Measurements from ENCODE around the gene NUP214.

Gene NUP214

DNA sequence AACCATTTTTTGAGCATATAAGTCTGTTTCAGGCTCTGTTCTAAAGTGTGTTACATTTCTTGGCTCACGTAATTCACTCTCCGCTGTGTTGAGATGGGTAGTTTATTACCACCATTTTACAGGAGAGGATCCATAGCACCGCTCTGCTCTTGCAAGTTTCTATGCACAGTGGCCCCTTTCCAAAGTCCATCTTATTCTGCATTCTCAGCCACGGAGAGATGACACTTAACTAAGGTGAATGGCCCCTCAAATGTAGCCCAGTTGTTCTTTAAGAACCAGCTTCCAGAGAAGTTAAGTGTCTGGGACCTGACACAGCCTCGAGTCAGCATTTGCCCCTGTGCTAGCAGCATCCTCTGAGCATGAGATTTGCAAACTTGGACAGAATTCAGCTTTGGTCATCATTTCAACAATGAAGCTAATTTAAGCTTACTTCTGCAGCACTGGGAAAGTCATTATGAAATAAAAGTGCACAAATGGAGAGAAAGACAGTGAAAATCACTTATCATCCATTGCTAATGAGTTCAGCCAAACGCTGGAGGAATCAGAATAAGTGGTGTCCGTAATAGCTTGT, 89.0 kb downstream of the NUP214 start:
- H3K27me3 ChIP-seq (replicated peaks) = no peaks in the 10 kb centered on the region
- in situ Hi-C loops (cut with HindIII; ENCODE audit: low pct_ligation_motif_present, low sequenced_read_pairs) = no loop called here
- no peak overlapping the region for H3K27ac ChIP-seq
- no peak for DNase-seq
- TF ChIP-seq, protein P1, sequence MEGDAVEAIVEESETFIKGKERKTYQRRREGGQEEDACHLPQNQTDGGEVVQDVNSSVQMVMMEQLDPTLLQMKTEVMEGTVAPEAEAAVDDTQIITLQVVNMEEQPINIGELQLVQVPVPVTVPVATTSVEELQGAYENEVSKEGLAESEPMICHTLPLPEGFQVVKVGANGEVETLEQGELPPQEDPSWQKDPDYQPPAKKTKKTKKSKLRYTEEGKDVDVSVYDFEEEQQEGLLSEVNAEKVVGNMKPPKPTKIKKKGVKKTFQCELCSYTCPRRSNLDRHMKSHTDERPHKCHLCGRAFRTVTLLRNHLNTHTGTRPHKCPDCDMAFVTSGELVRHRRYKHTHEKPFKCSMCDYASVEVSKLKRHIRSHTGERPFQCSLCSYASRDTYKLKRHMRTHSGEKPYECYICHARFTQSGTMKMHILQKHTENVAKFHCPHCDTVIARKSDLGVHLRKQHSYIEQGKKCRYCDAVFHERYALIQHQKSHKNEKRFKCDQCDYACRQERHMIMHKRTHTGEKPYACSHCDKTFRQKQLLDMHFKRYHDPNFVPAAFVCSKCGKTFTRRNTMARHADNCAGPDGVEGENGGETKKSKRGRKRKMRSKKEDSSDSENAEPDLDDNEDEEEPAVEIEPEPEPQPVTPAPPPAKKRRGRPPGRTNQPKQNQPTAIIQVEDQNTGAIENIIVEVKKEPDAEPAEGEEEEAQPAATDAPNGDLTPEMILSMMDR (IDR thresholded peaks at IDR 0.05; ENCODE audit: low read depth, low read length, missing control alignments) = no peak
- peaks cover 17% of the 10 kb centered on the region for H3K36me3 ChIP-seq (replicated peaks)
- H3K4me3 ChIP-seq (ENCODE audit: low read depth, low read length) = no peak overlapping the region

DNA sequence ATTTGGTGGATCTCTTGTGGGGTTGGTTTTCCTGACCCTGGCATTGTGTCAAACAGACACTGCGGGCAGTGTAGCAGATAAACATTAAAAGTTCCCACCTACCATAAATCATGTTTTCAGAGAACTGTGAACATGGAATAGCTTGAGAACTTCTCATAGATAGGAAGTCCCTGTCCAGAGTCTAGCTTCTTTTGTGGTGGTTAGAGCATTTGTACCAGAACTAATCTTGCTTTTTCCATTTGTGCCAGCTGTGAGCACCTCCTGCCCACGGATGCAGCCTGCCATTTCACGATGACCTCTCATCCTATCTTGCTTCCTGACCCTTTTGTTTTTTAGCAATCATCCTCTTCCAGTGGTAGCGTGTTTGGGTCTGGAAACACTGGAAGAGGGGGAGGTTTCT, 89.5 kb downstream of the NUP214 start:
- Histone ChIP-seq H3K27me3 (replicated peaks) (no peaks in the 10 kb centered on the region), H3K4me3 (ENCODE audit: low read depth, low read length) (no peak overlapping the region), H3K36me3 (replicated peaks) (peaks cover 14% of the 10 kb centered on the region), H3K27ac (no peak overlapping the region)
- in situ Hi-C loops (cut with HindIII; ENCODE audit: low pct_ligation_motif_present, low sequenced_read_pairs) = no loop called here
- DNase-seq = no peak
- TF ChIP-seq, protein P1 (IDR thresholded peaks at IDR 0.05; ENCODE audit: low read depth, low read length, missing control alignments) = no peak

DNA sequence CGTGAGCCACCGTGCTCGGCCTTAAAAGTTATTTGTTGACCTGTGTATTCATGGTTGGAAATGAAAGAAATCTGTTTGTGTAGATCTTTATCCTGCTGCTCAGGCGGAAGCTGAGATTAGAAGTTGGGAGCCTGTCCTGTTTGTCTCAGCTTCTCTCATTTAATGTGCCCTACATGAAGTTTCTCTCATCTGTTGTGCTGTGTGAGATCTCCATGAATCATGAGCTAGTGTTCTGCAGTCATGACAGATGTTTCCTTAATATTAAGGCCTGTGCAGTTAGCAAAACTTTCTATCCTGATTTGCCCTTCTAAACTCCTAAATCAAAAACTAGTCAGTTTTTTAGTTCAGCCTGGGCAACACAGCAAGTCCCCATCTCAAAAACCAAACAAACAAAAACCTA, 91.4 kb downstream of the NUP214 start:
- Histone ChIP-seq H3K4me3 (ENCODE audit: low read depth, low read length) (no peak overlapping the region), H3K27me3 (replicated peaks) (no peaks in the 10 kb centered on the region), H3K36me3 (replicated peaks) (peaks cover 19% of the 10 kb centered on the region), H3K27ac (no peak overlapping the region)
- in situ Hi-C loops (cut with HindIII; ENCODE audit: low pct_ligation_motif_present, low sequenced_read_pairs) = no loop called here
- no peak for DNase-seq
- TF ChIP-seq, protein P1 (IDR thresholded peaks at IDR 0.05; ENCODE audit: low read depth, low read length, missing control alignments) = no peak

DNA sequence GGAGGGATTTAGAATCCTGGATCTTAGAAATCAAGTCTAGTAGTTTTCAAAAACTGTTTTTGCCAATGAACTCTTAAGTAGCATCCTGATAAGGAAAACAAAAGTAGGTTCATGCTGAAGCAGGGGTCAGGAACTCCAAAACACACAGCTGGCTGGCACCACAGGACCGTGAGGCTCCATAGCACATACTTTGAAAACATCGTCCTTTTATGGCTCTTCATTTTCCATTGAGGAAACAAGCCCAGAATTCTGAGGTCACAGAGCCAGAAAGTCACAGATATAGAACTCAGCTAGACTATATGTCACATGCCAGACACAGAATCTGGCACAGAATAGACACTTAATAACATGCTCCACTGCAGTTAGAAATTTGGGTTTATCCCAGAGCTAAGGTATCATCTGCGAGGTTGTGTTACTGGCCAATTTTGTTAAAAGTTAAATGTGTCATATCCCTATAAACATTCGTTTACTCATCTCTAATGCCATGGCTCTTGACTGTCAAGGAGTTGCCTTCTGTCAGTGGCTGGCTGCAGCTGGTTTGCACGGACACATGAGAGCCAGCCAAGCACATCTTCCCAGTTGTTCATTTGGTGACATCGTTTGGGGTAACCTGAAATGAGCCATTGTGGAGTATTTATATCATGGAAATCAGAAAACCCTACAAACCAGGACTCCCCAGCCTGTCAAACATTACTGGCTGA, 92.1 kb downstream of the NUP214 start:
- no peak overlapping the region for H3K27ac ChIP-seq

DNA sequence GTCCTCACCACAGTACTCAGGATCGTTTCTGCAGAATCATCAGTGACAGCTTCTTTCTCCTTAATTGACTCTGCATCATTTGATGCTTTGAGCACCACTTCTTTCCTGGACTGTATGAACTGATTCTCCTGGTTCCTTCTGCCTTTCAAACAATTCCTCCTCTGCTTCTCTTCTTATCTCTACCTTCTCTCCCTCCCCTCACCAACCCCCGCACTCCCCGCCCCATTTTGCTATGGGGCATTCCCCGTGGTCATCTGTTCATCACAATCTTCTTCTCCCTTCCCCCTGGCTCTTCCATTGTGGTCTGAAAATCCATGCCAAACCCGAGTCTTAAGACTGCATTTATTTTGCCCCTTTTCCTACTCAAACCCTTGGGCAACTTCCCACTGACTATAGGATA, 93.0 kb downstream of the NUP214 start:
- TF ChIP-seq, protein P1 (IDR thresholded peaks at IDR 0.05; ENCODE audit: low read depth, low read length, missing control alignments) = no peak
- no peaks in the 10 kb centered on the region for H3K27me3 ChIP-seq (replicated peaks)
- H3K36me3 ChIP-seq (replicated peaks) = peaks cover 18% of the 10 kb centered on the region
- in situ Hi-C loops (cut with HindIII; ENCODE audit: low pct_ligation_motif_present, low sequenced_read_pairs) = no loop called here
- DNase-seq = no peak
- H3K4me3 ChIP-seq (ENCODE audit: low read depth, low read length) = no peak overlapping the region
- no peak overlapping the region for H3K27ac ChIP-seq

More for the DNA sequence above, 92.1 kb downstream of the NUP214 start:
- no peak for DNase-seq
- Histone ChIP-seq H3K4me3 (ENCODE audit: low read depth, low read length) (no peak overlapping the region), H3K27me3 (replicated peaks) (no peaks in the 10 kb centered on the region), H3K36me3 (replicated peaks) (peaks cover 18% of the 10 kb centered on the region)
- TF ChIP-seq, protein P1 (IDR thresholded peaks at IDR 0.05; ENCODE audit: low read depth, low read length, missing control alignments) = no peak
- in situ Hi-C loops (cut with HindIII; ENCODE audit: low pct_ligation_motif_present, low sequenced_read_pairs) = no loop called here
